IMR-90 (cell line): ENCODE results near the gene TNKS1BP1. TPM values are rescaled to one million over a fixed set of nuclear protein-coding genes. Genes with fewer than 3 reads are reported as not detected.

ENCODE experiments used
- ATAC-seq: fragments of 200-7000 bp; cut with Tn5 transposase; 2 replicates; pipeline ENCODE4 v1.9.1; 2020; ENCODE audit warnings: low read depth, mild to moderate bottlenecking, moderate library complexity
- BruUV-seq: library from RNA; stranded (reverse); fragments of 400-500 nt; replicated peaks from 2 replicates; lab custom pipeline; 2021; lab: Mats Ljungman, UMichigan
- CTCF ChIA-PET: fragments of 300-600 bp; formaldehyde crosslinking; extraction: SDS; loops from one replicate; lab custom pipeline; 2021; ENCODE audit warnings: antibody characterized with exemption; lab: Yijun Ruan, JAX
- POLR2A ChIA-PET: fragments of 300-600 bp; sonication (Branson Sonifier 250); formaldehyde crosslinking; loops from one replicate; lab custom pipeline; 2022; ENCODE audit warnings: antibody characterized with exemption; ENCODE audit not compliant: unreplicated experiment; lab: Charles Lee
- DNase-seq: peaks from one replicate; pipeline ENCODE4 v3.0.0; 2013
- H2AFZ ChIP-seq: replicated peaks from 2 replicates; pipeline ENCODE3; 2013; ENCODE audit warnings: low read length, mild to moderate bottlenecking; ENCODE audit not compliant: poor library complexity
- H2AK5ac ChIP-seq: 2 replicates; pipeline ENCODE4 v1.6.1; 2013; ENCODE audit warnings: low read depth, low read length, inconsistent platforms
- H2AK9ac ChIP-seq: replicated peaks from 2 replicates; pipeline ENCODE3; 2013; ENCODE audit warnings: mild to moderate bottlenecking, low read depth, low read length, moderate library complexity; ENCODE audit not compliant: poor library complexity
- H2BK120ac ChIP-seq: 2 replicates; pipeline ENCODE4 v1.6.1; 2013; ENCODE audit warnings: low read depth, low read length, inconsistent platforms
- H2BK15ac ChIP-seq: 3 replicates; pipeline ENCODE4 v1.6.1; 2013; ENCODE audit warnings: low read depth, low read length, inconsistent platforms
- H2BK20ac ChIP-seq: 2 replicates; pipeline ENCODE4 v1.6.1; 2013; ENCODE audit warnings: low read depth, mild to moderate bottlenecking, inconsistent platforms, low read length, moderate library complexity
- H2BK5ac ChIP-seq: 2 replicates; pipeline ENCODE4 v1.6.1; 2013; ENCODE audit warnings: mild to moderate bottlenecking, low read depth, low read length, inconsistent platforms; ENCODE audit not compliant: poor library complexity, severe bottlenecking
- H3K14ac ChIP-seq: replicated peaks from 2 replicates; pipeline ENCODE4 v1.6.1; 2013; ENCODE audit warnings: low read depth, low read length, inconsistent platforms
- H3K18ac ChIP-seq: 2 replicates; pipeline ENCODE4 v1.6.1; 2013; ENCODE audit warnings: low read depth, low read length, control low read depth
- H3K23ac ChIP-seq: 2 replicates; pipeline ENCODE4 v1.6.1; 2013; ENCODE audit warnings: low read depth, low read length, inconsistent platforms
- H3K27ac ChIP-seq: 2 replicates; pipeline ENCODE4 v1.5.1; 2013; ENCODE audit warnings: mild to moderate bottlenecking, control low read depth, low read length; ENCODE audit not compliant: insufficient read depth
- H3K27me3 ChIP-seq: 2 replicates; pipeline ENCODE4 v1.6.1; 2013; ENCODE audit warnings: low read length; ENCODE audit not compliant: control insufficient read depth, insufficient read depth
- H3K36me3 ChIP-seq: 2 replicates; pipeline ENCODE4 v1.6.1; 2013; ENCODE audit warnings: low read length, mixed read lengths; ENCODE audit not compliant: control insufficient read depth, insufficient read depth
- H3K4ac ChIP-seq: 2 replicates; pipeline ENCODE4 v1.6.1; 2013; ENCODE audit warnings: low read depth, low read length, inconsistent platforms
- H3K4me1 ChIP-seq: 2 replicates; pipeline ENCODE4 v1.6.1; 2013; ENCODE audit warnings: low read length, mixed read lengths; ENCODE audit not compliant: control insufficient read depth, insufficient read depth
- H3K4me2 ChIP-seq: 2 replicates; pipeline ENCODE4 v1.6.1; 2013; ENCODE audit warnings: low read depth, mild to moderate bottlenecking, control low read depth, low read length, moderate library complexity
- H3K4me3 ChIP-seq: 2 replicates; pipeline ENCODE4 v1.5.1; 2013; ENCODE audit warnings: low read depth, mild to moderate bottlenecking, control low read depth, low read length, moderate library complexity; ENCODE audit not compliant: insufficient read depth
- H3K56ac ChIP-seq: 2 replicates; pipeline ENCODE4 v1.6.1; 2013; ENCODE audit warnings: low read length, inconsistent platforms; ENCODE audit not compliant: insufficient read depth; ENCODE audit errors: extremely low read depth
- H3K79me1 ChIP-seq, 2 experiments: 2 replicates each; pipeline ENCODE4 v1.6.1; 2013; ENCODE audit warnings: low read length in 2 of 2, inconsistent platforms in 1 of 2, low read depth in 1 of 2
- H3K9ac ChIP-seq: 2 replicates; pipeline ENCODE4 v1.6.1; 2013; ENCODE audit warnings: low read depth, low read length, control low read depth
- H3K9me1 ChIP-seq: 2 replicates; pipeline ENCODE4 v1.6.1; 2013; ENCODE audit warnings: low read length, inconsistent platforms; ENCODE audit not compliant: insufficient read depth
- H3K9me3 ChIP-seq: 2 replicates; pipeline ENCODE4 v1.6.1; 2013; ENCODE audit warnings: low read length; ENCODE audit not compliant: control insufficient read depth, insufficient read depth
- H4K20me1 ChIP-seq: 2 replicates; pipeline ENCODE4 v1.6.1; 2013; ENCODE audit warnings: low read length, inconsistent platforms; ENCODE audit not compliant: insufficient read depth
- H4K5ac ChIP-seq: 2 replicates; pipeline ENCODE4 v1.6.1; 2013; ENCODE audit warnings: mild to moderate bottlenecking, low read depth, low read length, control low read depth
- H4K8ac ChIP-seq, 2 experiments: 2 replicates each; pipeline ENCODE4 v1.6.1; 2013; ENCODE audit warnings: low read depth in 2 of 2, low read length in 2 of 2, control low read depth in 1 of 2, inconsistent platforms in 1 of 2
- H4K91ac ChIP-seq: 2 replicates; pipeline ENCODE4 v1.6.1; 2013; ENCODE audit warnings: low read depth, low read length, inconsistent platforms; ENCODE audit not compliant: insufficient read depth
- BHLHE40 ChIP-seq: fragments of 150-350 bp; IDR thresholded peaks from 2 replicates; pipeline ENCODE4 v1.6.1; 2016; ENCODE audit warnings: mild to moderate bottlenecking, low read depth, low read length
- CEBPB ChIP-seq: IDR thresholded peaks from 2 replicates; pipeline ENCODE4 v1.6.1; 2012; ENCODE audit warnings: low read depth, low read length, improper control_type of control experiment
- FOS ChIP-seq: fragments of 150-350 bp; IDR thresholded peaks from 2 replicates; pipeline ENCODE4 v1.6.1; 2016; ENCODE audit warnings: low read depth, low read length
- MAFK ChIP-seq: IDR thresholded peaks from 2 replicates; pipeline ENCODE4 v1.6.1; 2012; ENCODE audit warnings: low read depth, low read length, improper control_type of control experiment
- MAZ ChIP-seq: IDR thresholded peaks from 2 replicates; pipeline ENCODE4 v1.6.1; 2012; ENCODE audit warnings: low read depth, mild to moderate bottlenecking, low read length, improper control_type of control experiment, moderate library complexity, borderline replicate concordance
- NFE2L2 ChIP-seq: fragments of 150-350 bp; IDR thresholded peaks from 2 replicates; pipeline ENCODE4 v1.6.1; 2016; ENCODE audit warnings: low read depth, mild to moderate bottlenecking, low read length
- POLR2A ChIP-seq: IDR thresholded peaks from 2 replicates; pipeline ENCODE4 v1.6.1; 2012; ENCODE audit warnings: mild to moderate bottlenecking, low read depth, low read length
- RAD21 ChIP-seq: IDR thresholded peaks from 2 replicates; pipeline ENCODE4 v1.6.1; 2012; ENCODE audit warnings: low read length, improper control_type of control experiment
- RFX5 ChIP-seq: IDR thresholded peaks from 2 replicates; pipeline ENCODE4 v1.8.0; 2012; ENCODE audit warnings: low read depth, mild to moderate bottlenecking, low read length, moderate library complexity
- SMC3 ChIP-seq: fragments of 150-350 bp; IDR thresholded peaks from 2 replicates; pipeline ENCODE4 v1.6.1; 2016; ENCODE audit warnings: low read depth, mild to moderate bottlenecking, antibody characterized with exemption, low read length, moderate library complexity
- WGBS, 2 experiments: methylation state at CpG; one replicate each; pipeline versions ENCODE4 v1.1.5 to v1.1.7; 2013; ENCODE audit warnings: missing lambda C conversion rate in 2 of 2; ENCODE audit not compliant: insufficient read length in 1 of 2; ENCODE audit errors: extremely low coverage in 2 of 2; 5-methylcytosine and 5-hydroxymethylcytosine counted together
- dilution Hi-C: fragments of 300-500 bp; cut with HindIII; formaldehyde crosslinking; loops from one replicate; pipeline ENCODE4 v1.14.3; 2018; ENCODE audit warnings: low sequenced_read_pairs; ENCODE audit not compliant: unreplicated experiment
- in situ Hi-C: fragments of 300-500 bp; cut with MboI; formaldehyde crosslinking; loops from 3 replicates; pipeline ENCODE4 v1.14.3; 2019; ENCODE audit warnings: low sequenced_read_pairs, inconsistent platforms, mixed read lengths
- intact Hi-C: fragments of 100-400 bp; cut with micrococcal nuclease; formaldehyde crosslinking; loops from 2 replicates; pipeline ENCODE4 v1.10.0; 2022
- polyA plus RNA-seq, 3 experiments: library from polyadenylated mRNA; depleted of rRNA; stranded (reverse); fragments of >200 nt; gene quantifications; 2 replicates each; pipeline ENCODE4 v1.2.3, GENCODE V29; 2012; ENCODE audit warnings: low replicate concordance in 1 of 3
- total RNA-seq: library from RNA; depleted of rRNA; stranded (reverse); fragments of >200 nt; gene quantifications from 2 replicates; pipeline ENCODE4 v1.2.3, GENCODE V29; 2012
- TF ChIP-seq, protein P1 (sequence below): fragments of 150-350 bp; IDR thresholded peaks from 2 replicates; pipeline ENCODE4 v1.6.1; 2017; ENCODE audit warnings: mild to moderate bottlenecking, antibody characterized with exemption, low read length, low read depth
- TF ChIP-seq, protein P2 (sequence below): conservative IDR thresholded peaks from 2 replicates; pipeline ENCODE4 v1.5.1; 2012; ENCODE audit warnings: mild to moderate bottlenecking, low read depth, low read length, improper control_type of control experiment
- TF ChIP-seq, protein P3 (sequence below): fragments of 150-350 bp; IDR thresholded peaks from 2 replicates; pipeline ENCODE4 v1.6.1; 2016; ENCODE audit warnings: low read depth, mild to moderate bottlenecking, low read length, moderate library complexity, borderline replicate concordance

TNKS1BP1 gene
- total and polyA plus RNA-seq, 2 of the 4 experiments (the other 2 are of a cell fraction), result 31.7 to 71.4 TPM

DNA sequence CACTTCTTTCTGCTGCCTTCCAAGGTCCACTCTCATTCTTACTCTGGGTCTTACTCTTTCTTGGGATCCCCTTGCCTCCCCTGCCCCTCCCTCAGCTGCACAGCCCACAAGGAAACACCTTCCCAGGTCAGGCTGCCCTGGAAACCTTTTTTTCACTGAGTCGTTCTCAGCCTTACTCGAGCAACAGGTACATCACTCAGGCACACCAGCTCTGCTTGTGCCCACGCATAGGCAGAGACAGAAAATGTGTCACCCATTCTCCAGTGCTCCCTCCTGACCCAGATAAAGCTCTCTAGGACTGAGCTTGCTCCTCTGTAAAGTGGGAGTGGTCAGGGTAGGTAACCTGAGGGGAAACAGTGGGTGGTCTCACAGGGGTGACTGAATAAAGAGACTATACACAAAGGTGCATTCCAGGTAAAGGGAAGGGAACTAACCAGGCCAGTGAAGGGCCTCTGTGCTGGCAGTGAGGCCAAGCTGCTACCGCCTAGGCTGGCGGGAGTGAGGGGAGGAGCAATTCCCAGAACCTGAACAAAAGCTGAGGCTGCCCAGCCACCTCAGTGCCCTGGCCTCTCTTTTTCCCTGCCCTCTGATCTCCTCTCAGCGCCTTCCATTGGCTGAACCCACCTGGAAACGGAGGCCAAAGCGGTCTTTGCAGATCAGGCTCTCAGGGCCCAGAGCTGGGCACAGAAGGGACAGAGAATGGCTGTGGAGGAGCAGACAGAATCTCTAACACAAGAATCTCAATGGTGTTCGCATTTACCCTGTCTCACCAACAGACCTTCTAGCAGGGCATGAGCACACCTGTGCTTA lies 40.3 kb upstream of the TNKS1BP1 start:
- Histone ChIP-seq H4K8ac (no peak overlapping the region), H3K4ac (no peak overlapping the region), H2BK120ac (no peak overlapping the region), H3K27ac (no peak overlapping the region), H2AK9ac (no peak overlapping the region), H3K4me1 (no peaks in the 10 kb centered on the region), H3K9ac (no peak overlapping the region), H2BK15ac (no peak overlapping the region), H3K9me3 (peaks cover 3% of the 10 kb centered on the region; the same call in 1 of the 2 replicates), H4K20me1 (no peaks in the 10 kb centered on the region), H3K56ac (no peak overlapping the region), H4K5ac (no peak overlapping the region), H3K23ac (no peak overlapping the region), H2BK20ac (no peak overlapping the region), H3K14ac (no peak overlapping the region), H2BK5ac (no peak overlapping the region), H2AFZ (no peak overlapping the region), H3K4me2 (no peak overlapping the region), H3K27me3 (peaks cover 51% of the 10 kb centered on the region), H4K91ac (no peak overlapping the region), H3K79me1 (no peaks in the 10 kb centered on the region), H3K18ac (no peak overlapping the region), H3K9me1 (no peaks in the 10 kb centered on the region), H3K4me3 (no peak overlapping the region), H2AK5ac (no peak overlapping the region), H3K36me3 (no peaks in the 10 kb centered on the region)
- intact Hi-C loops (no loop called here), in situ Hi-C loops (loop anchor here (25.0 kb wide), 1 partner anchor 528 kb away; no protein-coding TSS in a partner anchor), dilution Hi-C loops (no loop called here)
- CTCF ChIA-PET, result no interaction called here
- no peak for ATAC-seq
- no TSS peak for BruUV-seq
- POLR2A ChIA-PET, result no interaction called here
- no CpG with 5 or more reads among the region's 9 CpGs for WGBS, 2 experiments
- DNase-seq, result no peak
- no peak for TF ChIP-seq BHLHE40
- TF ChIP-seq MAZ, result no peak
- TF ChIP-seq, protein P1, sequence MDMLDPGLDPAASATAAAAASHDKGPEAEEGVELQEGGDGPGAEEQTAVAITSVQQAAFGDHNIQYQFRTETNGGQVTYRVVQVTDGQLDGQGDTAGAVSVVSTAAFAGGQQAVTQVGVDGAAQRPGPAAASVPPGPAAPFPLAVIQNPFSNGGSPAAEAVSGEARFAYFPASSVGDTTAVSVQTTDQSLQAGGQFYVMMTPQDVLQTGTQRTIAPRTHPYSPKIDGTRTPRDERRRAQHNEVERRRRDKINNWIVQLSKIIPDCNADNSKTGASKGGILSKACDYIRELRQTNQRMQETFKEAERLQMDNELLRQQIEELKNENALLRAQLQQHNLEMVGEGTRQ, result no peak
- TF ChIP-seq MAFK, result no peak
- no peak for TF ChIP-seq NFE2L2
- TF ChIP-seq, protein P2, sequence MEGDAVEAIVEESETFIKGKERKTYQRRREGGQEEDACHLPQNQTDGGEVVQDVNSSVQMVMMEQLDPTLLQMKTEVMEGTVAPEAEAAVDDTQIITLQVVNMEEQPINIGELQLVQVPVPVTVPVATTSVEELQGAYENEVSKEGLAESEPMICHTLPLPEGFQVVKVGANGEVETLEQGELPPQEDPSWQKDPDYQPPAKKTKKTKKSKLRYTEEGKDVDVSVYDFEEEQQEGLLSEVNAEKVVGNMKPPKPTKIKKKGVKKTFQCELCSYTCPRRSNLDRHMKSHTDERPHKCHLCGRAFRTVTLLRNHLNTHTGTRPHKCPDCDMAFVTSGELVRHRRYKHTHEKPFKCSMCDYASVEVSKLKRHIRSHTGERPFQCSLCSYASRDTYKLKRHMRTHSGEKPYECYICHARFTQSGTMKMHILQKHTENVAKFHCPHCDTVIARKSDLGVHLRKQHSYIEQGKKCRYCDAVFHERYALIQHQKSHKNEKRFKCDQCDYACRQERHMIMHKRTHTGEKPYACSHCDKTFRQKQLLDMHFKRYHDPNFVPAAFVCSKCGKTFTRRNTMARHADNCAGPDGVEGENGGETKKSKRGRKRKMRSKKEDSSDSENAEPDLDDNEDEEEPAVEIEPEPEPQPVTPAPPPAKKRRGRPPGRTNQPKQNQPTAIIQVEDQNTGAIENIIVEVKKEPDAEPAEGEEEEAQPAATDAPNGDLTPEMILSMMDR, result no peak
- no peak for TF ChIP-seq POLR2A
- no peak for TF ChIP-seq FOS
- no peak for TF ChIP-seq CEBPB
- no peak for TF ChIP-seq RAD21
- no peak for TF ChIP-seq RFX5
- TF ChIP-seq SMC3, result no peak
- TF ChIP-seq, protein P3, sequence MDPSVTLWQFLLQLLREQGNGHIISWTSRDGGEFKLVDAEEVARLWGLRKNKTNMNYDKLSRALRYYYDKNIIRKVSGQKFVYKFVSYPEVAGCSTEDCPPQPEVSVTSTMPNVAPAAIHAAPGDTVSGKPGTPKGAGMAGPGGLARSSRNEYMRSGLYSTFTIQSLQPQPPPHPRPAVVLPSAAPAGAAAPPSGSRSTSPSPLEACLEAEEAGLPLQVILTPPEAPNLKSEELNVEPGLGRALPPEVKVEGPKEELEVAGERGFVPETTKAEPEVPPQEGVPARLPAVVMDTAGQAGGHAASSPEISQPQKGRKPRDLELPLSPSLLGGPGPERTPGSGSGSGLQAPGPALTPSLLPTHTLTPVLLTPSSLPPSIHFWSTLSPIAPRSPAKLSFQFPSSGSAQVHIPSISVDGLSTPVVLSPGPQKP, result no peak
